Islet precursor cell (in vitro differentiated cells): ENCODE results near the gene LRRTM4.
A peak's percentile ranks its signal among the peaks of the same experiment; 100 is the strongest.
"Not testable (repeated sequence)": the region's sequence is repeated elsewhere in the genome, so short reads cannot be mapped to it uniquely, and the experiment has no call there.

Experiments
- DNase-seq: peaks from one replicate; pipeline ENCODE4 v3.0.0-alpha.2; 2018

The LRRTM4 gene

DNA sequence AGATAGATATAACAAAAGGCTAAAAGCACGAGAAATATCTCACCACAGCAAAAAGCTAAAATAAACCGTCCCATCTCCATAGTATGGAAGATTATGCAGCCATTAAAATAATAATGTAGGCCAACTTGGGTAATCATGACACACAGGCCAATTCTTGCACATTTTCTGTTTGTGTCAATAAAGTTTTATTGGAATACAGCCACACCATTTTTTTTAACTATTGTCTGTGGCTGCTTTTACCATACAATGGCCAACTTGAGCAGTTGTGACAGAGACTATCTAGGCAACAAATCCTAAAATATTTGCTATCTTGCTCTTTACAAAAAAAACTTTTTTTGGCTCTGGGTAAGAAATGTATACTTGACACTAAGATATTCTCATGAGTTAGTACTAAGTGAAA, 212.5 kb downstream of the LRRTM4 start:
- DNase-seq, result no peak

DNA sequence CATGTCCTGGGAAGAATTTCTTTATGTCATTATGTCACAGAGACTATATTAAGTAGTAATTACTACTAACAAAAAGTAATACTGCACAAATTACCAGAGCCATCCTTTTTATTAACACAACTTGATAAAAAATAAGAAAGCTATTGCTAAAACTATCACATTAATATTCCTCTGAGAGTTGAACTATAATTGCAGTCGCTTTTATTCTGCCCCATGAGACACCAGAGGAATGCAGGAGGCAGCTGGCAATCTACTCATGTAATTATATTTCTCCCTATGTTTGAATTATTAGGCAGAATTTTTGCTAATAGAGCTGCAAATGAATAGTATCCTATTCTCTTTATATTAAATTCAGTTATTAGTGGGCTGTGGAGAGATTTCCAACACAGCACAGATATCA, 220.7 kb downstream of the LRRTM4 start:
- DNase-seq, result no peak

DNA sequence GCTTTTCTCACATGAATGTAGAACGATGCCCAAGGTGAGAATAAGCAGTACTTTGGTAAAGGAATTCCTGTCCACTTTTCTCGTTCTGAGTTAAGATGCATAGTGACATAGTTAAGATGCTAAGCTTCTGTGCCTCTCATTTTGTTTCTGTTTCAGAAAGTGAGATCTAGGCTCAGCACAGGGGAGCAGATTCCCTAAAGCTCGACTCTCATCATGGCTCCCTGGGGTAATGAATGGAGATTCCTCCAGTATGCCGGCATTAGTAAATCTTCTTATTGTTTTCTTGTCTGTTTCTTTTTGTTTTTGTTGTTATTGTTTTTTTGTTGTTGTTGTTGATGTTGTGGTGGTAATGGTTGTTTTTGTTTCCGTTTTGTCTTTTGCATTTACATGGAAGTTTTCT, 225.4 kb downstream of the LRRTM4 start:
- no peak for DNase-seq

DNA sequence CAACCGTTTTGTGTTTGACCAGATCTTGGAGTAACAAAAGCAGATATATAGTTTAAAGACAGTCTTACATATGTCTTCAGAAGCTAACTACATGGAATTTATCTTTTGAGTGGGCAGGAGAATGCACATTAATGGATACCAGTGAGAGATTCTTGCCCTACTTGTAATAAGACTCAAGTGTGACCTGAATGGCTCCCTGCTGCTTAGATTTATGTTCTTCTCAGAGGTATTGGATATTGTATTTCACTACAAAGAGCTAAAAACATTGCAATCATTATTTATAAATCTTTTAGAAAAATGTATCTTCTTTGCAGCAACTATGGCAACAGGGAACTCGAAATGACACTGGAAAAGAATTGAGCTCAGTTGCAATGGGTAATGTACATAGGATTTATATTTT, 227.7 kb downstream of the LRRTM4 start:
- DNase-seq, result no peak

- no peak for DNase-seq
Observed at GRCh38 chr2:77284353-77284752, 237.8 kb downstream of the LRRTM4 start.

- no peak for DNase-seq
Observed at GRCh38 chr2:77271262-77271661, 250.9 kb downstream of the LRRTM4 start.

DNA sequence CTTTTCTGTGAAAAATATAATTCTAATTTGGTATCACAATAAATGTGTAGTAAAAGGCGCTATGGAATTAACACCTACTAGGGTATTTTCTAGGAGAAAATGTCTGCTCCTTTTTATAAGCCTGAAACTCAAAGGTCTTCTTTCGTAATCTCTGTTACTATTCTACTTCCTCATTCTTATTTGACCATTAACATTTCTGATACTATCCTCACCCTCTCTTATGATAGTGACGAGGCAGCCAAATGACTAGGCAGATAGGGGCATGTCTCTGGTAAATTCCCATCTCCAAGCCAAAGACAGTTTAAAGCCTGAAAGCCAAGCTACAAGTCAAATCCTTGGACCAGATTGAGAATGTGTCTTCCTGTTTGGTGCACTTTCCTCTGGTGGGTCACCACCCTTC, 251.7 kb downstream of the LRRTM4 start:
- no peak for DNase-seq

DNA sequence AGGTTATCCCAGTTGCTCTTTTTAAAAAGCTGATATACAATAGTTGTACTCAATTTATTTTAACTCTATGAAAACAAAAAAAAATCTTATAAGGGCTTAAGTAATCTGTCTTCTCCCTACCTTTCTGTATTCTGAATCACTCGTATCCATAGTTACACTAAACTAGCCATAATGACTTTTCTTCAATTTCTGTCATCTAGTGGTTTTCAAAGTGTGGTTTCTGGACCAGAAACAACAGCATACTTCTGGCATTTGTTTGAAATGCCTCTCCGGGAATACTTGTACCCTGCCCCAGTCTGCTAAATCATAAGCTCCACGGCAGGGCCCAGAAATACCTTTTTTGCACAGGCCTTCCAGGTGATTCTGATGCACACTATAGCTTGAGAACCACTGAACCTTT, 253.6 kb downstream of the LRRTM4 start:
- DNase-seq, result no peak

- no peak for DNase-seq
Observed at GRCh38 chr2:77232909-77233425, 289.2 kb downstream of the LRRTM4 start.

- no peak for DNase-seq
Observed at GRCh38 chr2:77228391-77228790, 293.8 kb downstream of the LRRTM4 start.

GRCh38 chr2:77210725-77211124, 311.5 kb downstream of the LRRTM4 start:
- no peak for DNase-seq

DNA sequence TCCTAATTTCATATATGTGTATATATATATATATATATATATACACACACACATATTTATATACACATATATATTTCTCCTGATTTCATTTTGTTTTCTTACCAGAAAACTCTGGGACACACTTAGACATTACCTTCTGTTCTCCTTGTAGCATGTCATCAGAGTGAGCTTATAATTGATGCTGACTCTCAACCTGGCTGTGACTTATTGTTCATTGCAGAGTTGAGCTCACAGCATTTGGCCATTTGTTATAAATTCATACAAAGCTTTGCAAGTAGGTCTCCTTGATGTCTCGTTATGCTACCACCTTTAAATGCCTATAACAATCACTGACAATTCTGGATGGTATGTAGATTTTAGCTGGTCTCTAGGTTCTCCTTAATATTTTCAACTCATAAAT, 314.8 kb downstream of the LRRTM4 start:
- no peak for DNase-seq

DNA sequence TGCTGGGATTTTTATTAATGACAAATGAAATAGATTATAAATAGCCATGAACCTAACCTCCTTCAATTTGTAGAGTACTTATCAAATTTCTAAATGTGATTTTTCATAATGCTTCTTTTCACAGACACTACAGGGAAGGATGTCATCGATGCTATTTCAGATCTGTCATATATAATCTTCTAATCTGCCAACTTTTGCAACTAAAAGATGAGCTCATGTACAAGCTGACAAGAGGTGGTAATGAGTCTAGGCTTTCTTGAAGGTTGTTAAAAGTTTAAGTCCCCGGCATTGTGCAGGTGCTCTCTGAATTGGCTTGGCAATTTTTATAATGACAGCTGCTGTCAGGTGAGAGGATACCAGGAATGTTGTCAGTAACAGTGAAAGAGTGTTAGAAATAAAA, 320.4 kb downstream of the LRRTM4 start:
- DNase-seq, result no peak

- no peak for DNase-seq
Observed at GRCh38 chr2:77199411-77199810, 322.8 kb downstream of the LRRTM4 start.

- DNase-seq, result no peak
Observed at GRCh38 chr2:77193858-77194448, 328.2 kb downstream of the LRRTM4 start.

DNA sequence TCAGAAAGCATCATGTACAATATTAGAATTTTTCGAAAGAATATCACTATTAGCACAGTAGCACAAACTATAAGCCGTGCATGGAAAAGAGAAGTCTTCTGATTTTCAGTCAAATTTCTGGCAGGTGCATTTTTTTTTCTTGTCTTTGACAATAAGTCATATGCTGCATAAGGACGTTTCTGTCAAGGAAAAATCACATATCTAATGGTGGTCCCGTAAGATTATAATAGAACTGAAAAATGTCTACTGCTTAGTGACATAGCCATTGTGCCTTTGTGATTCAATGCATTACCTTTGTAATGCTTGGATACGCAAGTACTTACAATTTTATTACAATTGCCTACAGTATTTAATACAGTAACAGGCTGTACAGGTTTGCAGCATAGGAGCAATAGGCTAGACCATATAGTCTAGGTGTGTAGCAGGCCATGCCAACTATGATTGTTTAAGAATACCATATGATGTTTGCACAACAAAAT, 329.3 kb downstream of the LRRTM4 start:
- no peak for DNase-seq

- no peak for DNase-seq
Observed at GRCh38 chr2:77191665-77192064, 330.5 kb downstream of the LRRTM4 start.

DNA sequence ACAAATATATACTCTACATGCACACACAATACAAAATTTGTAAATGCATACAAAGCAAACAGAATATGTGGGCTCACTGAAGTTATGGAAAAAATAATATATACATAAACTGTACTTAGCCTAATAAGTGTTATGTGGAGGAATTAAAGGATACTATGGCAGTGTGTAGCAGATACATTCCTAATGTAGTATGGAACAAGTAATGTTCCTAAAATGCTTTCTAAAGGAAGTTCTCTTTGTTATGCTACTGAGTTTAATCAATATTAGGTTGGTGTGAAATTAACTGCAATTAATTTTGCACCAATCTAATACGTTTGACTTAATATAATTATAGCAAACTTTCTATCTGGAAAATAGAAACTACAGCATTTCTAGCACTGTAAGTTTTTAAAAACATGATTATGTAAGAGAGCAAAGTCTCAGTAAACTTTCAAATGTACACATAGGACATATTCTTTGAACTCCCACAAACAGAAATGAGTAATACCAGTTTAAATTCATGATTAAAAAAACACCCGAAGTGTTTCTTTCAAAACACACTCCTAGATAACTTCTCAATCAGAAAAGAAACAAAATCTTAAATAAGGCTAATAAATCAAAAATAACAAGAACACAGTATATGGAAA, 331.3 kb downstream of the LRRTM4 start:
- no peak for DNase-seq

- no peak for DNase-seq
Observed at GRCh38 chr2:77185052-77185451, 337.1 kb downstream of the LRRTM4 start.

DNA sequence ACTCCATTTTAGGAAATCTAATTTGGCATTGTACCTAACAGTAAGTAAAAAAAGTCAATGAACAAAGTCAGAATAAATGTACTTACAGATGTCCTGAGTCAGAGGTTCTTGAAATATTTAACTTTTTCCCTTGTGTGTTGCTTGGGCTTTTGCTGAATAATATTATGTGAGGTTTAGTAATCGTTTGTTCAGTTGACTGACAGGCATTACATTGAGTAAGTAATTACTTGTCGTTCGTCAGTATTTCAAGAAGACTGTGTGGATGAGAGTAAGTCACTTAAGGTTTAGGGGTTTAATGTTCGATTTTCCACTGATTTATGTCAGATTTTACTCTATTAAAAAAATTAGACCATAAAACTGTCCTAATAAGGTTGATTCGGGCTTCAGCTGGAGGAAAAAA, 342.9 kb downstream of the LRRTM4 start:
- DNase-seq, result no peak

- DNase-seq, result peak; percentile 62
Observed at GRCh38 chr2:77175266-77175780, 346.9 kb downstream of the LRRTM4 start.

DNA sequence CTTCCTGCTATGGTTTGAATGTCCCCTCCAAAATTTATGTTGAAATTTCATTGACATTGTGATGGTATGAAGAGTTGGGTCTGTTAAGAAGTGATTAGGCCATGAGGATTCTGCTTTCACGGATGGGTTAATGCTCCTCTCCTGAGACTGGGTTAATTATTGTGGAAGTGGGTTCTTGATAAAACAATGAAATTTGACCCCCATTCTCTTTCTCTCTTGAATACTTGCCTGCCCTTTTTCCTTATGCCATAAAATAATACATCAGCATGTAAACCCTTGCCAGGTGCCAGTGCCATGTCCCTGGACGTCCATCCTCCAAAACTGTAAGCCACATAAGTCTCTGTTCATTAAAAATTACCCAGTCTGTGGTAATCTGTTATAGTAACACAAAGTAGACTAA, 352.8 kb downstream of the LRRTM4 start:
- no peak for DNase-seq

DNA sequence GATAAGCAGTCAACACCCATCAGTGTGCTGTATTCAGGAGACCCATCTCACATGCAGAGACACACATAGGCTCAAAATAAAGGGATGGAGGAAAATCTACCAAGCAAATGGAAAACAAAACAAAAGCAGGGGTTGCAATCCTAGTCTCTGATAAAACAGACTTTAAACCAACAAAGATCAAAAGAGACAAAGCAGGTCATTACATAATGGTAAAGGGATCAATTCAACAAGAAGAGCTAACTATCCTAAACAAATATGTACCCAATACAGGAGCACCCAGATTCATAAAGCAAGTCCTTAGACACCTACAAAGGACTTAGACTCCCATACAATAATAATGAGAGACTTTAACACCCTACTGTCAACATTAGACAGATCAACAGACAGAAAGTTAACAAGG, 358.2 kb downstream of the LRRTM4 start:
- not testable (repeated sequence) for DNase-seq

GRCh38 chr2:77161009-77161408, 361.2 kb downstream of the LRRTM4 start:
- DNase-seq, result no peak

DNA sequence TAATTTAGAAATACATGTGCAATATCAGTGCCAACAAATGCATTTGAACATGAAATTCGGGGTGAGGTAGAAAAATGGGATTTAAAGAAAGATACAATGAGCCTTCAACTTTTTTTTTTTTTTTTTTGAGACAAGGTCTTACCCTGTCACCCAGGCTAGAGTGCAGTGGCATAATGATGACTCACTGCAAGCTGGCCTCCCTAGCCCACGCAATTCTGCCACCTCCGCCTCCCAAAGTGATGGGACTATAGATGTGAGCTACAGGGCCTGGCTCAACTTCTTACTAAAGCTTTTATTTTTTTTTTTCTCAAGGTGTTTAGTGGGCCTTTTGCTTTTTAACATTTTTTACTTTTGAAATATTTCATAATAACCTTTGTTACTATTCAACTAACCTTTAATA, 365.6 kb downstream of the LRRTM4 start:
- peak; percentile 65 for DNase-seq
